Activated CD8-positive, alpha-beta memory T cell treated with anti-CD3 and anti-CD28 coated beads, Interleukin-2, amount 50 U/mL, for 4 hours (primary cell): ENCODE measurements around the gene GAS5.
A peak's percentile ranks its signal among the peaks of the same experiment; 100 is the strongest.
"Not testable (repeated sequence)": the region's sequence is repeated elsewhere in the genome, so short reads cannot be mapped to it uniquely, and the experiment has no call there.

Source experiments
- DNase-seq: peaks from one replicate; pipeline ENCODE4 v3.0.0-alpha.2; 2020

Gene GAS5

GRCh38 chr1:173867753-173868265, at the start of gene GAS5:
TSS of gene GAS5 (minus strand) at chr1:173867989.
- DNase-seq = peak; percentile 99

- no peak for DNase-seq
Measured at GRCh38 chr1:173917149-173917548, 49.4 kb upstream of the GAS5 start, which contains the start of gene SERPINC1. TSS of gene SERPINC1 (minus strand) at chr1:173917327. CDS start at chr1:173917259, 68 bp downstream.

GRCh38 chr1:173916667-173917066, 48.9 kb upstream of the GAS5 start:
- DNase-seq = no peak

GRCh38 chr1:173915596-173915995, 47.8 kb upstream of the GAS5 start:
- DNase-seq = no peak

- DNase-seq = peak; percentile 19
Measured at GRCh38 chr1:173914366-173914871, 46.6 kb upstream of the GAS5 start.

- DNase-seq = no peak
Measured at GRCh38 chr1:173913111-173913510, 45.3 kb upstream of the GAS5 start.

- DNase-seq = no peak
Measured at GRCh38 chr1:173903827-173904531, 36.2 kb upstream of the GAS5 start.

GRCh38 chr1:173900992-173901391, 33.2 kb upstream of the GAS5 start:
- no peak for DNase-seq

GRCh38 chr1:173900427-173900826, 32.6 kb upstream of the GAS5 start:
- DNase-seq = no peak

- no peak for DNase-seq
Measured at GRCh38 chr1:173894189-173894588, 26.4 kb upstream of the GAS5 start.

GRCh38 chr1:173893611-173894010, 25.8 kb upstream of the GAS5 start:
- no peak for DNase-seq

GRCh38 chr1:173889885-173890284, 22.1 kb upstream of the GAS5 start:
- no peak for DNase-seq

GRCh38 chr1:173888749-173889148, 21.0 kb upstream of the GAS5 start:
- no peak for DNase-seq

GRCh38 chr1:173887627-173888026, 19.8 kb upstream of the GAS5 start:
- no peak for DNase-seq

GRCh38 chr1:173886746-173887611, 19.2 kb upstream of the GAS5 start:
- DNase-seq = no peak

- no peak for DNase-seq
Measured at GRCh38 chr1:173884701-173885100, 16.9 kb upstream of the GAS5 start.

- DNase-seq = not testable (repeated sequence)
Measured at GRCh38 chr1:173881117-173881516, 13.3 kb upstream of the GAS5 start.

- DNase-seq = no peak
Measured at GRCh38 chr1:173878251-173878650, 10.5 kb upstream of the GAS5 start.

- DNase-seq = no peak
Measured at GRCh38 chr1:173876732-173877131, 8.9 kb upstream of the GAS5 start.

GRCh38 chr1:173871500-173871899, 3.7 kb upstream of the GAS5 start:
- DNase-seq = no peak

- no peak for DNase-seq
Measured at GRCh38 chr1:173871091-173871490, 3.3 kb upstream of the GAS5 start.

GRCh38 chr1:173870252-173871075, 2.7 kb upstream of the GAS5 start:
- DNase-seq = no peak

- no peak for DNase-seq
Measured at GRCh38 chr1:173869021-173869359, 1.2 kb upstream of the GAS5 start.
